ENCODE measurements around the gene NAA35.

GRCh38 chr9:85943757-85944430 lies 2.9 kb downstream of the NAA35 start:
- TF ChIP-seq SP1 (IDR thresholded peaks at IDR 0.05) (no peak), BHLHE40 (IDR thresholded peaks at IDR 0.05; ENCODE audit: borderline replicate concordance) (no peak), FOXA1 (IDR thresholded peaks at IDR 0.05) (no peak), FOXK2 (IDR thresholded peaks at IDR 0.05) (no peak), LEF1 (IDR thresholded peaks at IDR 0.05; ENCODE audit: borderline replicate concordance) (no peak), HDGF (IDR thresholded peaks at IDR 0.05; ENCODE audit: borderline replicate concordance) (no peak), SUZ12 (IDR thresholded peaks at IDR 0.05) (no peak), ELF4 (IDR thresholded peaks at IDR 0.05) (no peak), FOXM1 (IDR thresholded peaks at IDR 0.05; ENCODE audit: borderline replicate concordance) (no peak)
- TF ChIP-seq, protein P1, sequence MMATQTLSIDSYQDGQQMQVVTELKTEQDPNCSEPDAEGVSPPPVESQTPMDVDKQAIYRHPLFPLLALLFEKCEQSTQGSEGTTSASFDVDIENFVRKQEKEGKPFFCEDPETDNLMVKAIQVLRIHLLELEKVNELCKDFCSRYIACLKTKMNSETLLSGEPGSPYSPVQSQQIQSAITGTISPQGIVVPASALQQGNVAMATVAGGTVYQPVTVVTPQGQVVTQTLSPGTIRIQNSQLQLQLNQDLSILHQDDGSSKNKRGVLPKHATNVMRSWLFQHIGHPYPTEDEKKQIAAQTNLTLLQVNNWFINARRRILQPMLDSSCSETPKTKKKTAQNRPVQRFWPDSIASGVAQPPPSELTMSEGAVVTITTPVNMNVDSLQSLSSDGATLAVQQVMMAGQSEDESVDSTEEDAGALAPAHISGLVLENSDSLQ (IDR thresholded peaks at IDR 0.05): no peak
